HG03558 (cell line): ENCODE data around the gene RDH8.

Experiments
- ATAC-seq: cut with Tn5 transposase; IDR thresholded peaks from one replicate; pipeline ENCODE4 v1.9.1; 2021; ENCODE audit warnings: moderate number of reproducible peaks; ENCODE audit not compliant: unreplicated experiment; ENCODE audit errors: extremely low read depth

The RDH8 gene

GRCh38 chr19:10027158-10027997 is 14.1 kb downstream of the RDH8 start:
- ATAC-seq = no peak

GRCh38 chr19:10033614-10034013 is 20.3 kb downstream of the RDH8 start:
- no peak for ATAC-seq

- ATAC-seq = no peak
Observed at GRCh38 chr19:10036601-10037071, 23.4 kb downstream of the RDH8 start.

GRCh38 chr19:10037367-10037766 is 24.1 kb downstream of the RDH8 start:
- no peak for ATAC-seq

GRCh38 chr19:10037809-10038208 is 24.5 kb downstream of the RDH8 start:
- no peak for ATAC-seq

GRCh38 chr19:10043286-10043927 is 30.1 kb downstream of the RDH8 start:
- no peak for ATAC-seq

GRCh38 chr19:10044390-10044789 is 31.1 kb downstream of the RDH8 start:
- no peak for ATAC-seq

GRCh38 chr19:10045371-10045770 is 32.1 kb downstream of the RDH8 start:
- ATAC-seq = no peak

- ATAC-seq = no peak
Observed at GRCh38 chr19:10049626-10050025, 36.3 kb downstream of the RDH8 start.

GRCh38 chr19:10052602-10053360 is 39.5 kb downstream of the RDH8 start:
- ATAC-seq = no peak

GRCh38 chr19:10061717-10062310 is 48.5 kb downstream of the RDH8 start:
- ATAC-seq = no peak

- no peak for ATAC-seq
Observed at GRCh38 chr19:10068205-10068604, 54.9 kb downstream of the RDH8 start.

GRCh38 chr19:10069046-10069445 is 55.8 kb downstream of the RDH8 start:
- no peak for ATAC-seq

GRCh38 chr19:10070730-10071446 is 57.6 kb downstream of the RDH8 start:
- no peak for ATAC-seq
